OCI-LY3 (cell line): ENCODE results near the gene NUP85.

ENCODE experiments used
- CTCF ChIP-seq: fragments of 200-600, 300-600 bp; sonication (generic); IDR thresholded peaks from 2 replicates; pipeline ENCODE4 v1.5.1; 2014; ENCODE audit warnings: antibody characterized with exemption, low read length, low read depth
- EZH2phosphoT487 ChIP-seq: fragments of 200-600 bp; shearing (Covaris generic); IDR thresholded peaks from 2 replicates; pipeline ENCODE4 v1.6.1; 2018; ENCODE audit warnings: antibody characterized with exemption, mixed run types, low read depth

- TF ChIP-seq EZH2phosphoT487 (no peak), CTCF (no peak)
Measured at GRCh38 chr17:75263055-75263454, 57.6 kb downstream of the NUP85 start.
